GM12892 (cell line): Measurements from ENCODE around the gene CWH43.

Experiments
- POLR2A ChIP-seq: IDR thresholded peaks from 2 replicates; pipeline ENCODE4 v1.6.1; 2011; ENCODE audit warnings: low read depth, low read length, control low read depth
- POLR2AphosphoS5 ChIP-seq: IDR thresholded peaks from 2 replicates; pipeline ENCODE4 v1.6.1; 2011; ENCODE audit warnings: low read depth, low read length, control low read depth
- TAF1 ChIP-seq: IDR thresholded peaks from 2 replicates; pipeline ENCODE4 v1.6.1; 2011; ENCODE audit warnings: low read depth, mild to moderate bottlenecking, control low read depth, low read length, borderline replicate concordance

- TF ChIP-seq TAF1 = no peak
- TF ChIP-seq POLR2AphosphoS5 = no peak
- TF ChIP-seq POLR2A = no peak
Measured at GRCh38 chr4:48949086-48949485, 37.0 kb upstream of the CWH43 start.
